HG02885 (cell line): ENCODE data around the gene ITPKA.

ENCODE experiments used
- ATAC-seq: cut with Tn5 transposase; IDR thresholded peaks from one replicate; pipeline ENCODE4 v1.9.1; 2021; ENCODE audit warnings: mild to moderate bottlenecking; ENCODE audit not compliant: unreplicated experiment, poor library complexity

Gene ITPKA

DNA sequence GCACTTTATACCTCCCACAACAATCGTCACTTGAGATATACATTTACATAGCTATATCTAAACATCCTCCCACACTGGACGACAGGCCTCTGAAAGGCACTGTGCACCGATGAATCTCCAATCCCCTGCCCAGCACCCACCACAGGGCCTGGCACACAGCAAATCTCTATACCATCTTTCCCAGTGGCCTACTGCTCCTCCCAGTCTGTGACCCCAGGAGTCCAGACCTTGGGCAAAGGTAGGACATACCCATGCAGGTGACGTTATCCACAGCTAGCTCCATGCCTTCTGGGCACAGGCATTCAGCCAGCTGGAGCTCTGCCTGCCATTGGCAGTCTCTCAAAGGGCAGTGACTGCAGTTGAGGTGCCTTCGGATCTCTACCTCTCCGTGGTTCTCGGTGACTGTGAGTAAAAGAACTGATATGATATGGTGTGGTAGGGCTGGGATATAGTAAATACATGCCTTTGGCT, 14.2 kb downstream of the ITPKA start:
- ATAC-seq: no peak

DNA sequence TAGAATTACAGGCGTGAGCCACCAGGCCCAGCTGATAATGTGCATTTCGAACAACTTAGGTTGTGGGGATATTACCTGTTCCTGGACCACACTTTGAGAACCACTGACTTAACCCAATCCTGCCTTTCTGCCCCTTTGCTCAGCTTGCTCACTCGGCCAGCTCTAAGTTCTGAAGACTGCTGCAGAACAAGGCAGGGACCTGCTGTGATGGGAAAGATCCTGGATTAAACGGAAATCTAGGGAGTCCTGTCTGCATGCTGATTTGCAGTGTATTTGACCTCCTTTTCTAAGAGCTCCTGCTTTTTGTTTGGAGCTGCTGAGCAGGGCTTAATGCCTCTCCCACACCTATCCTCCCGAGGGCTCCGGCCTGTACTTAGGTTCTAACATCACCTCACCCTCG, 17.1 kb downstream of the ITPKA start:
- ATAC-seq: no peak

DNA sequence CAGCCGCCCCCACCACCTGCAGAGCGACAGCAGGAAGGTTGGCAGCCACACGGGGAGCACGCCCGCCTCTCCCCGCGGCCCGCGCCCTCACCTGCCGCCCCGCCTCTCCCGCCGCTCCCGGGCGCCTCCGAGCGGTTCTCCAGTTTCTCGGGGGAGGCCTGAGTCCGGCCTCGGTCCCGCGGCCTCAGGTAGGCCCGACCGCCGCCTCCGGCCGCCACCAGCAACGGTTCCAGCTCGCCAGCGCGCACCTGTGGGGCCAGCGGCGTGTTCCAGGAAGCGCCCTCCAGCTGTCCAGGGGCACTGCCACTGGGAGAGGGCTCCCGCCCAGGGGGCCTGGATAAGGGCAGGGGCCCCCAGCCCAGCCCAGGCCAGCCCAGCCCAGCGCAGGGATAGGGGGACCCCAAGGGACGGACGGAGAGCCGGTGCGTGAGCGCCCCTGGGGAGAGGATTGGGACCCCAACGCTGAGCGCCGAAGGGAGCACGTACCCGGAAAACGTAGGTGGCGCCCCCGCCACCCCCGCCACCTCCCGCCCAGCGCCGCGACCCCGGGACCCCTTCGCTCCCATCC, 17.7 kb downstream of the ITPKA start:
- no peak for ATAC-seq

DNA sequence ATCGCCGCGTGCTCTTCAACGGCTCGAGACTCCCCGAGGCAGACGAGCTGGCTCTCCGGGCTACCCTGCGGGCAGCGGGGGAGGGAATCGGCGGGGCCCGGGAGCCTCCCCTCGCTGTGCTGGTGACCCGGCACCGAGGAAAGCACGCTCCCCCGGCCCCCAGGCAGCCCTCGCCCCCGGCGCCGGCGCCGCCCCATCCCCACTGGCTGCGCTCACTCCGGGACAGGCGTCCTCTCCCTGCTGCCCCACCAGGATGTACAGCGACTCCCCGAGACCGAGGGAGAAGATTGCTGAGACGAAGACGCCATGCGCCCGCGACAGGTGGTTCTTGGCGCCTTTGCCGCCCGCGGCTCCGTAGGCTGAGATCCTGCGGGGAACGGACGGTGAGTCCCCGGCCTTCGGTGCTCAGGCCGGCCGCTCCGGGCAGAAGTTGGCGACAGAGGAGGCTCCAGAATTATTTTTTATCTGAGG, 18.3 kb downstream of the ITPKA start:
- no peak for ATAC-seq

- ATAC-seq: no peak
Measured at GRCh38 chr15:41512512-41512939, 18.9 kb downstream of the ITPKA start.

DNA sequence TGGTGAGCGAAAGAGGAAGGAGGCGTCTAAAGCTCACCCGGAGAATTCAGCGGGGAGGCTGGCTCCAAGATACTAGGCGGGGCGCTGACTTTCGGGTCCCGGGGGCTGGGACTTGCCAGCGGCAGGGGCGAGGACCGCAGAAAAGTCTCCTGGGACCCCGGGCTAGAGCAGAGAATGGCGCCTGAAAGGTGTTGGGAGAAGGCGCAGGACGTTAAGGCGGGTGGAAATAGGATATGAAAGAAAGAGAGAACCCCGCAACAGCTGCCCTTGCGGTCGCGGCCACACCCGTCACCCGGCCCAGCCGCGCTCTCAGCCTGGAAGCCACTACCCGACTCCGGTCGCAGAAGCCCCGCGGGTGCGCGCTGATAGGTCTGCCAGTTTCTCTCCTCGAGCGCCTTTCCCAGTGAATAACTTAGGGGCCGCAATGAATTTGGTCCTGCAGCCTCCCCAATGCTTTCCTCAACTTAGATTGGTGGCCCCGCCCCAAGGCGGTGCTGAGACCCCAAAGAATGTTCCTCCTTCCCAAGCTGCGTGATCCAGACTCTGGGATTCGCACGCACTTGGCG, 19.3 kb downstream of the ITPKA start:
- no peak for ATAC-seq

DNA sequence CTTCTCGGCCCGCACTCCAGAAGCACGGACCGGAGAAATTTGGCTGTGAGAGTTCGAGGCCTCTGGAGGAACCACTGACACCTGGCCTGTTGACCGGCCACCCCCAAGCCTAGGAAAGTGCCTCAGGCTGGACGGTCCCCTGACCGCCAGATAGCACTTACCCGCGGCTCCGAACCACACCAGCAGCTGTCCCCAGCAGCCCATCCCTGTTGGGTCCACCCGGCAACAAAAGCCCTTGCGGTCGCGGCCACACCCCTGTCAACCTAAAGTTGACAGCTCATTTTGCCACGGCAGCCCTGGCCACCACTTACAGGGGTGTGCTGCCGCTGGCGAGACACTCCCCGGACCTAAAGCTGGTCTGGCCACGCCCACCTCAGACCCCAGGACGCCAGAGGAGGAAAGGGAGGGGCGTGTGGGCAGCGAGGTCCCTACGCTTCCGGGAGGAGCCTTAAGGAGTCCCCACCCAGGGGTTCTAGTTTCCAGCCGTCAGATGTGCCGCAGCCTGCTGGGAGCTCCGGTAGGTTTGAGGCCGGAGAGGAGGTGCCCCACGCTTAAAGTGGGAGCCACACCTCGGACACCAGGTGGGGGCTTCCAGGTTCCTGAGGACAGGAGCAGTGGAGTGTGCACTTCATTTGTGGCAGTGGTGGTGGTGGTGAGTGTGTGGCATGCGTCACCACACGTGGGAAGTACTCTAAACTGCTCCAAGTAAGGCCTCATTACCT, 20.0 kb downstream of the ITPKA start, which contains the start of gene LTK:
Gene LTK (minus strand): TSS at position 322 of the 722 bp plus-strand sequence. CDS start 118 bp downstream, at position 204.
- ATAC-seq: no peak

GRCh38 chr15:41517895-41518449, 24.3 kb downstream of the ITPKA start:
- ATAC-seq: no peak

DNA sequence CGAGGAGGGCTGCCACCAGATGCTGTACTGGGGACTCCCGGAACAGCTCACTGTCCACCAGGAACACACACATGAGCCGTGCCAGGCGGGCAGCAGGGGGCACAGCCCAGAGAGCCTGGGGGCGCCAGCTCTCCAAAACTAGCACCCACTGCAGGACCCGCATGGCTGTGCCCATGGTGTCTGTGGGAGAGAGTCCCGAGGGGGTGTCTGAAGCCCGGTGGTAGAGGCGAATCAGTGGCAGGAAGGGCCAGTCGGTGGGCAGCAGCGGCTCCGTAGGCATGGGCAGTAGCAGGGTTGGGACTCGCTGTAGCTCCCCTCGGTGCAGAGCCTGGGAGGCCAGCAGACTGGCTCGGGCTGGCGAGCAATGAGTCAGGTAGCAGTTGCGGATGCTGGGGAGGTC, 27.0 kb downstream of the ITPKA start:
- no peak for ATAC-seq

DNA sequence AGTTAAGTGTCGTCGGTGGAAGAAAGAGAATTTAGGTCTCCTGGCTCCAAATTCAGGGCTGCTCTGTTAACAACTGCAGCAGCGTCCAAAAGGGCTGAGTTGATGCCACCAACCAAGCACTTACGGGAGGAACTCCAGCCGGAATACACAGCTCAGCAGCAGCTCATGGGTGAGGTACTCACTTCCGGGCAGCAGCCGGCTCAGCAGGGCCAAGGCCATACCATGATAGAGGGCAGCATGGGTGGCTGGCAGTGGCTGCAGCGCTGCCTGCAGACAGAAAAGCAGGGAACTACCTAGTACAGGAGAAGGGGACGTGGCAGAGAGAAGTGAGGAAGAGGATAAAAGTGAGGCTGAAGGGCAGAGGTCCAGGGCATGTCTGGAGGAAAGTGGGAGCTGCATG, 27.9 kb downstream of the ITPKA start:
- no peak for ATAC-seq

- ATAC-seq: no peak
Measured at GRCh38 chr15:41523097-41523496, 29.4 kb downstream of the ITPKA start.

GRCh38 chr15:41530363-41530956, 36.8 kb downstream of the ITPKA start:
- no peak for ATAC-seq

GRCh38 chr15:41535544-41535943, 41.9 kb downstream of the ITPKA start:
- ATAC-seq: no peak

DNA sequence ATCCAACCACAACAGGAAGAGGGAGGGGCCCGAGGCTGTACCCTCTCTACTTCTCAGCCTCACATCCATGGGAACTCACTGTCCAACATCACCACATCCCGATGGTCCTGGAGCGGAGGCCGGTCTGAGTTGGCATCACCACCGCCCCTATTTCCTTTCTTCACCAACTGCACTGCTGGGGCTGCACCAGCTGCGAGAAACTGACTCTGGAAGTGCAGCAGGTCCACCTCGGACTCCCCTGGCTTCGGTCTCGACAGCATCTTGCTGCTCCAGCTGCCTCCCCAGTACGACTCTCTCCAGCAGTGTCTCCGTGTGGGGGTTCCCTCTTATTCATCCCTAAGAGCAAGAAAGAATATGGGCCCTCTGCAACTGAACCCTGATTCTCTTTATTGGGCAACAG, 43.2 kb downstream of the ITPKA start:
- ATAC-seq: no peak

DNA sequence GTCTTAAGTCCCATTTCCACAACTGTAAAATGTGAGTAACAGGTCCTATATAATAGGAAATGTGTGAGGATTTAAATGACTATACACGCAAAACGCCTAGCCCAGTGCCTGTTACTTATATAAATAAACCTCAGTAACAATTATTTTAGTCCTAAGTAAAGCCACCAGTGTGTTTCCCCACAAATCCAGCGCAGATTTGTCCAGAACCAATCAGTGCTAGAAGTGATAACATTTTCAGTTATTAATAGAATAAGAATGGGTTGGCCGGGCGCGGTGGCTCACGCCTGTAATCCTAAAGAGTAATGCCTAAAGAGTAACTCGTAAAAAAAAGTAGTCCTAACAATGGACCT, 49.8 kb downstream of the ITPKA start:
- no peak for ATAC-seq

DNA sequence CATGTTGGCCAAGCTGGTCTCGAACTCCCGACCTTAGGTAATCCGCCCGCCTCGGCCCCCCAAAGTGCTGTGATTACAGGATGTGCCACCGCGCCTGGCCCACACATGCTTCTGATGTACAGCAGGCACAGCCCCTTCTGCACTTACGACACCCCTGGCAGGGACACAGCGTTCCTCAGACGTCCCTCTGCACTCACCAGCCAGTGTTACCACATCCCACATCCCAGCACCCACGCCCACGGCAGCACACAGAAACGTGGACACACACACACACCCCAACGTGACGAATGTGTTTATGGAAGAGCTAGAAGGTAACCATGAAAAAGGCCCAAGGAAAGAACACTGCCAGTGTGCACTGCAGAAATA, 51.0 kb downstream of the ITPKA start:
- no peak for ATAC-seq

DNA sequence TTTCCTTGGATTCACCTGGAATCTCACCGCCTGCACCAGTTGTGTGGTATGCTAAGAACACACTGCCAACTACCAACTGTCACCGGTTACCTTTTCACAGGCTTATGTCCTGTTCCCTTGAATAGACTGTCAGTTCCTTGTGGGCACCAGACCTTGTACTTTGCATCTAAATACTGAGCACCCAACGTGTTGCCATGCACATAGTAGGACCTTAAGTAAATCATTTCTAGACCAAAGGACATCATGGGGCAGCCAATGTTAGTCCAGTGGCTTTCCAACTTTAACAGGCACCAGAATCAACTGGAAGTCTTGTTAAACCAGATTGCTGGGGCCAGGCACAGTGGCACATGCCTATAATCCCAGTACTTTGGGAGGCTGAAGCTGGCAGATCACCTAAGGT, 51.5 kb downstream of the ITPKA start:
- ATAC-seq: no peak

- no peak for ATAC-seq
Measured at GRCh38 chr15:41546851-41547786, 53.4 kb downstream of the ITPKA start.

- no peak for ATAC-seq
Measured at GRCh38 chr15:41550066-41550775, 56.5 kb downstream of the ITPKA start.
